SW480 (cell line): Measurements from ENCODE around the gene RAB25.

Experiments used
- DNase-seq: peaks from one replicate; pipeline ENCODE4 v3.0.0-alpha.2; 2016; ENCODE audit warnings: low spot score

The RAB25 gene

DNA sequence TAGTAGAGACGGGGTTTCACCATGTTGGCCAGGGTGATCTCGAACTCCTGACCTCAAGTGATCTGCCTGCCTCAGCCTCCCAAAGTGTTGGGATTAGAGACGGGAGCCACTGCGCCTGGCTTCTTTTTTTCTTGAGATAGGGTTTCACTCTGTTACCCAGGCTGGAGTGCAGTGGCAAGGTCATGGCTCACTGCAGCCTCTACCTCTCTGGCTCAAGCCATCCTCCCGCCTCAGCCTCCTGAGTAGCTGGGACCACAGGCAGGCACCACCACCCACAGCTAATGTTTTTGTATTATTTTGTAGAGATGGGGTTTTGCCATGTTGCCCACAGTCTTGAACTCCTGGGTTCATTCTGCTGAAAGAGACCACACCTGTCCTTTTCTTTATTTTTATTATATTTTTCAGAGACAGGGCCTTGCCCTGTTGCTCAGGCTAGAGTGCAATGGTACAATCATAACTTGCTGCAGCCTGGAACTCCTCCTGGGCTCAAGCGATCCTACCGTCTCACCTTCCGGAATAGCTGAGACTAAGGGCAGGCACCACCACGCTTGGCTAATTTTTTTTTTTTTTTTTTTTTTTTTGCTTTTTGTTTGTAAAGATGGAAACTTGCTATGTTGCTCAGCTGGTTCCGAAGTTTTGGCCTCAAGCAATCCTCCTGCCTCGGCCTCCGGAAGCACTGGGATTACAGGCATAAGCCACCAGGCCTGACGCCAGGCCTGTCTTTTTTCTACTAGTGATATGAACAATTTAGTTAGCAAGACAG lies 56.6 kb downstream of the RAB25 start:
- no peak for DNase-seq

DNA sequence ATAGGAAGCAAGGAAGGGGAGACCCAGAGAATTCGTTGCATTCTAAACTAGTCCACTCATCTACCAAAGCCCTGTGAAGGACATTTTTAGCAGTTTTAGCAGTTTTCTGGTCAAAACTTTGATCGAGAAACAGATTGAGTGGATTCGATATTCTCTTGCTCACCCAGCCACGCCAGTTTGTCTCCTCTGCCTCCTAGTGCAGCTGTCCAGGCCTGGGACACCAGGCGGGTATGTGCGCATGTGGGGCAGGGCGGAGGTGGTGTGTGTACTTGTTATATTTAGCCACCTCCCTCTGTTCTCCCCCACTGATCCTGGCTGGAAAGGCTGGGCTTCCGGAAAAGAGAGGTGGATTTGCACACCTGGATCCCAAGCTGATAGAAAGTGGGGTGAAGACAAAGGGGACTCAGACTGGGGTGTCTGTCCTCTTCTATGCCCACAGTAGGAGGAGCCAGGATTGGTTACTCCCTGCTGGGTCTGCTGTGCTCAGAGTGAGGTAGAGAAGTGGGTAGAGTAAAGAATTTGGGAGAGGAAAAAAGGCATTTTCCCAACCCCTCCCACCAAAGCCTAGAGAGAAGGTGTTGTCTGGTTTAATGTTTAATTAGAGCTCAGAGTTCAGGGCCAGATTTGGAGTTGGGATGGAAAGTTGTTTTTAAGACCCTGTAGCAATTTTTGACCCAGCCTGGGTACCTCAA lies 57.4 kb downstream of the RAB25 start:
- DNase-seq: peak; percentile 79

- DNase-seq: no peak
Observed at GRCh38 chr1:156119503-156120209, 58.7 kb downstream of the RAB25 start.
